Measurements from ENCODE around the gene FOXK1.

- no peak for TF ChIP-seq CTCF (IDR thresholded peaks at IDR 0.05)
- no peak for TF ChIP-seq POLR2A (IDR thresholded peaks at IDR 0.05)
Measured at GRCh38 chr7:4745265-4745919, 63.3 kb downstream of the FOXK1 start.

Measured in adrenal gland (tissue), 5 donors.